Measurements from ENCODE around the gene AGPAT4. TPM values are rescaled to one million over a fixed set of nuclear protein-coding genes. Genes with fewer than 3 reads are reported as not detected.
A peak's percentile ranks its signal among the peaks of the same experiment; 100 is the strongest.

The AGPAT4 gene
- polyA plus RNA-seq, 3 donors, result 6.4 to 15.8 (median 6.9) TPM

DNA sequence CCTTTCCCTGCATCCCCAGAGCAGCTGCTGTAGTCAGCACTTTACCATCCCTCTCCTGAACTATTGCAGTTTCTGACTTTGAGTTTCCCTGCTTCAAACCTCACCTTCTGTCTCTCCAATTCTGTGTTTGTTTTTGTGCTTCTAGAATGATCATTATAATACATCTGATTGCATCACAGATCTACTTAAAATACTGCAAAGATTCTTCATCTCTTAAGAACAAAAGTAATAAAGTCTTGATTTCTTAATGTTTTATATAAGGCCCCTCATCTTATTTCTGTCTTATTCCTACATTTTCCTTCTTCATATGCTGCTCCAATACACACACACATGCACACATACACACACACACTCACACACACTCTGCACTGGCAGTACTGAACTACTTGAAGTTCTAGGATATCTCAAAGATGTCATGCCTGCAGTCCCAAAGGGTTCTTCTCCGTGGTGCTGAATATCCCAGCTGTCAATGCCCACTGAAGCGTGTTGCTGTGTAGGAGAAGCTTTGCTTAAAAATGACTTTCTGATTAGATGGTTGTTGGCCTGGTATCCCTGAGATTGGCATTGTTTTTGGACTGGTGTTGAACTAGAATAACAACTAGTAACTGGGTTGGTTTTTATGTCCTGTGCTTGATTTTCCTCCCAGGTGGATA lies 185.1 kb downstream of the AGPAT4 start:
- TF ChIP-seq, protein P1, sequence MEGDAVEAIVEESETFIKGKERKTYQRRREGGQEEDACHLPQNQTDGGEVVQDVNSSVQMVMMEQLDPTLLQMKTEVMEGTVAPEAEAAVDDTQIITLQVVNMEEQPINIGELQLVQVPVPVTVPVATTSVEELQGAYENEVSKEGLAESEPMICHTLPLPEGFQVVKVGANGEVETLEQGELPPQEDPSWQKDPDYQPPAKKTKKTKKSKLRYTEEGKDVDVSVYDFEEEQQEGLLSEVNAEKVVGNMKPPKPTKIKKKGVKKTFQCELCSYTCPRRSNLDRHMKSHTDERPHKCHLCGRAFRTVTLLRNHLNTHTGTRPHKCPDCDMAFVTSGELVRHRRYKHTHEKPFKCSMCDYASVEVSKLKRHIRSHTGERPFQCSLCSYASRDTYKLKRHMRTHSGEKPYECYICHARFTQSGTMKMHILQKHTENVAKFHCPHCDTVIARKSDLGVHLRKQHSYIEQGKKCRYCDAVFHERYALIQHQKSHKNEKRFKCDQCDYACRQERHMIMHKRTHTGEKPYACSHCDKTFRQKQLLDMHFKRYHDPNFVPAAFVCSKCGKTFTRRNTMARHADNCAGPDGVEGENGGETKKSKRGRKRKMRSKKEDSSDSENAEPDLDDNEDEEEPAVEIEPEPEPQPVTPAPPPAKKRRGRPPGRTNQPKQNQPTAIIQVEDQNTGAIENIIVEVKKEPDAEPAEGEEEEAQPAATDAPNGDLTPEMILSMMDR (IDR thresholded peaks at IDR 0.05), result no peak
- H3K9me3 ChIP-seq (replicated peaks in 1 of 2; ENCODE audit: control insufficient read depth in 1 of 2, insufficient read depth in 1 of 2, low read length in 2 of 2), result no peaks in the 10 kb centered on the region
- H3K9me3 Mint-ChIP-seq, result no peaks in the 10 kb centered on the region
- peak overlapping the region in 1 of 2 donors; percentile 33 for H3K27ac ChIP-seq (ENCODE audit: low read depth in 1 of 2, low read length in 2 of 2)
- H3K27me3 ChIP-seq (ENCODE audit: control insufficient read depth in 2 of 2, insufficient read depth in 2 of 2, low read length in 2 of 2), result no peaks in the 10 kb centered on the region
- H3K27me3 Mint-ChIP-seq (ENCODE audit: low read depth in 3 of 3), result no peaks in the 10 kb centered on the region
- H3K4me1 Mint-ChIP-seq, result no peaks in the 10 kb centered on the region
- H3K4me1 ChIP-seq (ENCODE audit: control insufficient read depth in 1 of 2, insufficient read depth in 2 of 2, low read length in 2 of 2), result no peaks in the 10 kb centered on the region
- no peaks in the 10 kb centered on the region for H3K79me2 ChIP-seq (ENCODE audit: insufficient read depth, low read length)
- H2AFZ ChIP-seq (ENCODE audit: insufficient read depth, low read depth, low read length, poor library complexity, severe bottlenecking), result no peak overlapping the region
- DNase-seq, result no peak
- peak overlapping the region in 4 of 7 donors; percentile 0 to 72 (median 41) for H3K27ac Mint-ChIP-seq
- peaks cover 91 to 100% of the 10 kb centered on the region in 2 donors for H3K36me3 ChIP-seq (replicated peaks in 1 of 2; ENCODE audit: control insufficient read depth in 1 of 2, insufficient read depth in 2 of 2, low read length in 2 of 2)
- intact Hi-C loops (cut with micrococcal nuclease), result no loop called here
- H3K4me3 ChIP-seq (replicated peaks in 1 of 3; ENCODE audit: low read depth in 2 of 3, low read length in 3 of 3), result no peak overlapping the region
- WGBS (ENCODE audit: insufficient coverage), result no CpG with 5 or more reads among the region's 2 CpGs
- H3K4me3 Mint-ChIP-seq, result no peak overlapping the region
- no peak overlapping the region for H3K9ac ChIP-seq (ENCODE audit: insufficient read depth, low read length, poor library complexity, severe bottlenecking)
- no peak overlapping the region for H3K4me2 ChIP-seq (replicated peaks; ENCODE audit: extremely low read depth, low read length, poor library complexity, severe bottlenecking)
- no peaks in the 10 kb centered on the region for H4K20me1 ChIP-seq (ENCODE audit: insufficient read depth, low read length)
- peaks cover 63 to 71% of the 10 kb centered on the region in 2 donors for H3K36me3 Mint-ChIP-seq

DNA sequence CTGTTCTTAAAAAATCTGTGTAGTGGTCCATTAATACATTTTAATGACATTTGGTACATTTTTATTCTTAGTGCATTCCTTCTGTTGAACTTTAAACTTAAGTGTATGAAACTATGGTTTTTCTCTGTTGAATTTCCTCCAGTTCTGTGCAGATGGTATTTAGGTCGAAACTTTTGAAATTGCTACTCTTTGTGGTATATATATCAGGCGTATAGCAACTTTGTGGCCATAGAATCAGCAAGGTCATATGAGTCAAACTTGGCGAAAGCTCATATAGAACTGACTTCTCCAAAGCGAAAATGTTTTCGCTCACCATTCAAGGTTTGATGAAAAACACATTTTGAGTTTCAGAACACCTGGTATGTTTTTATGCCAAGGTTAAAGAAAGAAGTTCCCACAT lies 188.6 kb downstream of the AGPAT4 start:
- H2AFZ ChIP-seq (ENCODE audit: insufficient read depth, low read depth, low read length, poor library complexity, severe bottlenecking), result no peak overlapping the region
- no peak overlapping the region for H3K4me2 ChIP-seq (replicated peaks; ENCODE audit: extremely low read depth, low read length, poor library complexity, severe bottlenecking)
- peaks cover 41% of the 10 kb centered on the region in 2 donors for H3K36me3 Mint-ChIP-seq
- H4K20me1 ChIP-seq (ENCODE audit: insufficient read depth, low read length), result no peaks in the 10 kb centered on the region
- H3K4me3 ChIP-seq (replicated peaks in 1 of 3; ENCODE audit: low read depth in 2 of 3, low read length in 3 of 3), result no peak overlapping the region
- no peaks in the 10 kb centered on the region for H3K27me3 ChIP-seq (ENCODE audit: control insufficient read depth in 2 of 2, insufficient read depth in 2 of 2, low read length in 2 of 2)
- peaks cover 96 to 100% of the 10 kb centered on the region in 2 donors for H3K36me3 ChIP-seq (replicated peaks in 1 of 2; ENCODE audit: control insufficient read depth in 1 of 2, insufficient read depth in 2 of 2, low read length in 2 of 2)
- no peaks in the 10 kb centered on the region for H3K9me3 ChIP-seq (replicated peaks in 1 of 2; ENCODE audit: control insufficient read depth in 1 of 2, insufficient read depth in 1 of 2, low read length in 2 of 2)
- no peaks in the 10 kb centered on the region for H3K9me3 Mint-ChIP-seq
- DNase-seq, result no peak
- TF ChIP-seq, protein P1 (IDR thresholded peaks at IDR 0.05), result no peak
- no peak overlapping the region for H3K27ac Mint-ChIP-seq
- H3K27me3 Mint-ChIP-seq (ENCODE audit: low read depth in 3 of 3), result no peaks in the 10 kb centered on the region
- no peaks in the 10 kb centered on the region for H3K4me1 Mint-ChIP-seq
- no peaks in the 10 kb centered on the region for H3K4me1 ChIP-seq (ENCODE audit: control insufficient read depth in 1 of 2, insufficient read depth in 2 of 2, low read length in 2 of 2)
- no peak overlapping the region for H3K9ac ChIP-seq (ENCODE audit: insufficient read depth, low read length, poor library complexity, severe bottlenecking)
- no peak overlapping the region for H3K27ac ChIP-seq (ENCODE audit: low read depth in 1 of 2, low read length in 2 of 2)
- no peak overlapping the region for H3K4me3 Mint-ChIP-seq
- H3K79me2 ChIP-seq (ENCODE audit: insufficient read depth, low read length), result no peaks in the 10 kb centered on the region
- WGBS (ENCODE audit: insufficient coverage), result 100% methylated on average over 5 of the region's 5 CpGs
- intact Hi-C loops (cut with micrococcal nuclease), result no loop called here
